ENCODE measurements around the gene SLC23A1.
"Not testable (repeated sequence)": the region's sequence is repeated elsewhere in the genome, so short reads cannot be mapped to it uniquely, and the experiment has no call there.

SLC23A1 gene

DNA sequence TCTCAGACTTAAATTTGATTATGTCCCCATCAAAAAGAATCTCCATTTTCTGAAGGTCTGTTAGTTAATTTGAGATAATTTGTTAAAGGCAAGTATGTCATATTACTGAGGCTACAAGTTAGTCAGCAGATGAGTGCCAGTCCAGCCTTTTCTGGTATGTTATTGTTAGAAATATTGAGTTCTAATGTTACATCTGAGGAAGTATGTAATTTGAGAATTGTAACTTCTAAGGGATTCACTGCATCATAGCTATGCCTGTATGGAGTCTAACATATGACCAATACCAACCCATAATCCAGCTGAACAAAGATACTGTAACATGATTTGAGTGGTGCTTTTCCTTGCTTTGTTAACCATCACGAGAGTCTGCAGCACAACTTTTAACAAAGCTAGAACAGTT is 13.9 kb downstream of the SLC23A1 start:
- peak; percentile 75 for DNase-seq (ENCODE audit: low read depth)

DNA sequence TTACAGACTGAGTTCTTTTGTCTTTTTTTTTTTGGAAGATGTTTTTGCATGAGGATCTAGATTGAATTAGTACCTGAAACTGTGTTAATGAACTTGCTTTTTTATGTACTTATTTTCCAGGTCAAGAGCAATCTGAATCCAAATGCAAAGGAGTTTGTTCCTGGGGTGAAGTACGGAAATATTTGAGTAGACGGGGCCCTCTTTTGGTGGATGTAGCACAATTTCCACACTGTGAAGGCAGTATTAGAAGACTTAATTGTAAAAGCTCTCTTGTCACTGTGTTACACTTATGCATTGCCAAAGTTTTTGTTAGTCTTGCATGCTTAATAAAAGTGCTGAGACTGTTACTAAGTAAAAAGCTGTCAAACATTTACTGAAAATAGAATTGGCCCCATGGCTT is 14.5 kb downstream of the SLC23A1 start:
- no peak for DNase-seq (ENCODE audit: low read depth)

DNA sequence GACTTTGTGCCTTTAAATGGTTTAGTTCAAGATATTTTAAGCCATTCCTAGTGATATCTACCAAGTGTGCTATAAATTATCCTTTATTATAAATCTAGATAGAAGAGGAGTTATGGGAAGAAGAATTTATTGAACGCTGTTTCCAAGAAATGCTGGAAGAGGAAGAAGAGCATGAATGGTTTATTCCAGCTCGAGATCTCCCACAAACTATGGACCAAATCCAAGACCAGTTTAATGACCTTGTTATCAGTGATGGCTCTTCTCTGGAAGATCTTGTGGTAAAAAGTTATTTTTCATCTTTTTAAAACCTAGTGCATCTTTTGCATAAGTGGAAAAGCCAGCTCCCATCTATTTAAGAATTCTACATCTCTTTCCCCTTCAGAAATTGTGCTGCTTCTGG is 18.6 kb downstream of the SLC23A1 start:
- no peak for DNase-seq (ENCODE audit: low read depth)

DNA sequence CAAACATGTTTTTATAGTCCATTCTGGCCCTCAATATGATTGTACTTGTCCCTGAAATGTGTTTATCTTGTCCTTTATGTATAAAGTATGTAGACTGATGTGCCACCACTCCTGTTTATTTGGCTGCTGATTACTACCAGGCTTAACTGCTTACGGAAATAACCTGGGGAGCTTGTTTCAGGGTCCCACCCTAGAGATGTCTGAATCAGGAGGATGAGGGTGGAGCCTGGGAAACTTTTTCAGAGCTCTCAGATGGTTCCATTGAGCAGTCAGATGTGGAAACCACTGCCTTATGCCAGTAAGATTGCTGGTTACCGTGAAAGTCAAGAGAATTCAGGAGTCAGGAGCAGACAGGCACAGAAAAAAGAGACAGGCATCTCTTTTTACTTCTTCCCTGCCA is 19.2 kb downstream of the SLC23A1 start:
- no peak for DNase-seq (ENCODE audit: low read depth)

DNA sequence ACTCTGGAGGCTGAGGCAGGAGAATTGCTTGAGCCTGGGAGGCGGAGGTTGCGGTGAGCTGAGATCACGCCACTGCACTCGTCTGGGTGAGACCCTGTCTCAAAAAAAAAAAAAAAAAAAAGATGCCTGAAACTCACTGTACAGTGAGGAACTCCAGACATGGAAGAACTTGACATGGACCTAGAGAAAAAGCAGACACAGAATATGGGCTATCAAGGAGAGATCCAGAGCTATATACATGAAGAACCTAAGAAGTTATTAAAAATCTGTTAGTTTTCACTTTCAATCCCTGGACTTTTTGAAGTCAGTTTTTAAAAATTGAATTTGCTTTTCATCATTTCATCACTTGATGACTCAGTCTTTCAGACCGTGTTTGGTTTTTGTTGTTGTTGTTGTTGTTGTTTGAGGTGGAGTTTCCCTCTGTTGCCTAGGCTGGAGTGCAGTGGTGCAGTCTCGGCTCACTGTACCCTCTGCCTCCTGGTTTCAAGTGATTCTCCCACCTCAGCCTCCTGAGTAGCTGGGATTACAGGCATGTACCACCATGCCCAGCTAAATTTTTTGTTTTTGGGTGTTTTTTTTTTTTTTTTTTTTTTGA is 21.2 kb downstream of the SLC23A1 start:
- no peak for DNase-seq (ENCODE audit: low read depth)

DNA sequence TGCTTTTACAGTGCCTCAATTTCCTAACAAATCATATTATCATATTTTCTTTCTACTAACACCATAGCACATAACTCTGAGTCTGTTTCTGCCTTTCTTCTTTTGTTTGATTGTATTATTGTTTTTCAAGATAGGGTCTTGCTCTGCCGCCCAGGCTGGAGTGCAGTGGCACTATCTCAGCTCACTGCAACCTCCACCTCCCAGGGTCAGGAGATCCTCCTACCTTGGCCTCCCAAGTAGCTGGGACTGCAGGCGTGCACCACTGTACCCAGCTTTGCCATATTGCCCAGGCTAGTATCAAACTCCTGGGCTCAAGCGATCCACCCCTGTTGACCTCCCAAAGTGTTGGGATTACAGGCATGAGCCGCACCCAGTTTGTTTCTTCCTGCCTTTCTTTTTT is 22.7 kb downstream of the SLC23A1 start:
- no peak for DNase-seq (ENCODE audit: low read depth)

DNA sequence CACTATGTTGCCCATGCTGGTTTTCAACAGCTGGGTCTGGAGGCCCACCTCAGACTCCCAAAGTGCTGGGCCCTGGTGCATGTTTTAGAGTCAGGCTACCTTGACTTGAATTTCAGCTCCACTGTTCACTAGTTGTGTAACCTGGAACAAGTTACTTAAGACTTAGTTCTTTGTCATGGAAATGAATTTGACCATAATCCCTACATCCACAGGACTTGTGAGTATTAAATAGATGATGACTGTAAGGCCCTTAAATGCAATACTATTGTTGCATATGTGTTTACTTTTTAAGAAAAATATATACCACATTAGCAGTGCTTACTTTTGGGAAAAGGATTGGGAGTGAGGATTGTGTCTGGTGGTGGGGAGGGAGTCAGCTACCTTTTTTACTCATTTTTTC is 25.0 kb downstream of the SLC23A1 start:
- no peak for DNase-seq (ENCODE audit: low read depth)

DNA sequence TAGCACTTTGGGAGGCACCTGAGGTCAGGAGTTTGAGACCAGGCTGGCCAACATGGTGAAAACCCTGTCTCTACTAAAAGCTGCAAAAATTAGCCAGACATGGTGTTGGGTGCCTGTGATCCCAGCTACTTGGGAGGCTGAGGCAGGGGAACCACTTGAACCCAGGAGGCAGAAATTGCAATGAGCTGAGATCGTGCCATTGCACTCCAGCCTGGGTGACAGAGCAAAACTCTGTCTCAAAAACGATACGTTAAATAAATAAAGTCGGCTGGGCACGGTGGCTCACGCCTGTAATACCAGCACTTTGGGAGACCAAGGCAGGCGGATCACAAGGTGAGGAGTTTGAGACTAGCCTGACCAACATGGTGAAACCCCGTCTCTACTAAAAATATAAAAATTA is 27.2 kb downstream of the SLC23A1 start:
- not testable (repeated sequence) for DNase-seq (ENCODE audit: low read depth)

DNA sequence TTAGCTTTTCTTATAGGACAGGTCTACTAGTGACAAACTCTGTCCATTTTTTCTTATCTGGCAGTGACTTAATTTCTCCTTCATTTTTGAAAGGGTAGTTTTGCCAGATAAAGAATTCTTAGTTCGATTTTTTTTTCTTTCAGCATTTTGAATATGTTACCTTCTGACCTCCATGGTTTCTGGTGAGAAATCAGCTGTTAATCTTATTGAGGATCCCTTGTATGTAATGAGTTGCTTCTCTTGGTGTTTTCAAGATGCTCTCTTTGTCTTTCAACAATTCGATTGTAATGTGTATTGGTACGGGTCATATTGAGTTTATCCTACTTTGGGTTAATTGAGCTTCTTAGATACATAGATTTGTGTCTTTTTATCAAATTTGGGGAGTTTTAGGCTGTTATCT is 28.9 kb downstream of the SLC23A1 start:
- DNase-seq (ENCODE audit: low read depth): no peak

DNA sequence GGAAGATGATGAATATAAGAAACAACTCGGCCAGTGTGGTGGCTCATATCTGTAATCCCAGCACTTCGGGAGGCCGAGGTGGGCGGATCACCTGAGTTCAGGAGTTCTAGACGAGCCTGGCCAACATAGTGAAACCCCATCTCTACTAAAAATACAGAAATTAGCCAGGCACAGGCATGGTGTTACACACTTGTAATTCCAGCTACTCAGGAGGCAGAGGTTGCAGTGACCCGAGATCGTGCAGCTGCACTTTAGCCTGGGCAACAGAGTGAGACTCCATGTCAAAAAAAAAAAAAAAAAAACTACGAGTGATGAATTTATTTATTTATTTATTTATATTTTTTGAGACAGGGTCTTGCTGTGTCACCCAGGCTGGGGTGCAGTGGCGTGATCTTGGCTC is 35.2 kb downstream of the SLC23A1 start:
- not testable (repeated sequence) for DNase-seq (ENCODE audit: low read depth)

DNA sequence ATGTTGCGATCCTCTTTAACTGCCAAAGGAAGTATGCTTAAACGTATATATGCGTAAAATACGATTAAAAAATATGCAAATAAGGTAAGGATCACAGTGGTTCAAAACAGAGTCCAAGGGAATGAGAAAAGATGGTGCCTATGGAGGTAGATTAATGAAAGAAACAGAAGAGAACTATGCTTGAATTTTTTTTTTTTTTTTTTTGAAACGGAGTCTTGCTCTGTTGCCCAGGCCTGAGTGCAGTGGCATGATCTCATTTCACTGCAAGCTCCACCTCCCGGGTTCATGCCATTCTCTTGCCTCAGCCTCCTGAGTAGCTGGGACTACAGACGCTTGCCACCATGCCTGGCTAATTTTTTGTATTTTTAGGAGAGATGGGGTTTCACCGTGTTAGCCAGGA is 37.7 kb downstream of the SLC23A1 start:
- not testable (repeated sequence) for DNase-seq (ENCODE audit: low read depth)

DNA sequence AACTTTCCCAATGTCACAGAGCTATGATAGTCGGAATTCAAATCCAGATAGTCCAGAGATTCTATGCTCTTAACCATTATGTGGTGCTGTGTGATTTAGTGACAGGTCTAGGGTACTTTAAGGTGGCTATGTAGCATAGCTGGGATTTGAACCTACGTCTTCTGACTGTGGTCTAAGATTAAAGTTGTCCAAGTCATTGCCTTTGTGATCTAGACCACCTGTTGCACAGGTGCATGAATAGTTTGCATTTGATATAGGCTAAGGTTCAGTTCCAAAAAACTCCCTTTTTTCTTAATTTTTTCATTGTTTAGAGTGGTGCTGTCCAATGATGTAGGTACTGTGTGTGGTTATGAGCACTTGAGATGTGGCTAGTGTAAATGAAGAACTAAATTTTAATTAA is 38.9 kb downstream of the SLC23A1 start:
- no peak for DNase-seq (ENCODE audit: low read depth)

DNA sequence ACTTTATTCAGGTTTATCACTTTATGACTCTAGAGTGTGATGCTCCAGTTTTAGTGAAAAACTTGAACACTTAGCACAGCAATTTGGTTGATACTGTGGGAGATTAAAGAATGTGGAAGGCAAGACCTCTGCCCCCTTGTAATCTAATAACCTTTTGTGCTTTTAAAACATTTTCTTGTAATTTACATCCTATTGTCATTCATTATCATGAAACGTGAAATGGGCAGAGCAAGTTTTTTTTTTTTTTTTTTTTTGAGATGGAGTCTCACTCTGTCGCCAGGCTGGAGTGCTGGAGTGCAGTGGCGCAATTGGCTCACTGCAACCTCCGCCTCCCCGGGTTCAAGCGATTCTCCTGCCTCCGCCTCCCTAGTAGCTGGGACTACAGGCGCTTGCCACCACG is 39.6 kb downstream of the SLC23A1 start:
- no peak for DNase-seq (ENCODE audit: low read depth)

DNA sequence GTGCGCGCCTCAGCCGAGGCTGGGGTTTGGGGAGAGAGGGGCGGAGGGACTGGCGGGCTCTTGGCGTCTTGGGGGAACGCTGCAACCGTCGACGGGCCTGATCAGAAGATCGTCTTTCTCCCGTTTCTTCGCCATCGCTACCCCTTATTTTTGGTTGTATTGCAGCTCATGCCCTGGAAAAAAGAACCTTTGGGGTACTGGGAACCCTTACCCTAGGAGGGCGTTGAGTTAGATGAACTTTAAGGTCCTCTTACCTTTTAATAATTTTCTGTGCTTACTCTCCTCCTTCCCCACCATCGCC is 40.7 kb downstream of the SLC23A1 start:
- DNase-seq (ENCODE audit: low read depth): no peak

DNA sequence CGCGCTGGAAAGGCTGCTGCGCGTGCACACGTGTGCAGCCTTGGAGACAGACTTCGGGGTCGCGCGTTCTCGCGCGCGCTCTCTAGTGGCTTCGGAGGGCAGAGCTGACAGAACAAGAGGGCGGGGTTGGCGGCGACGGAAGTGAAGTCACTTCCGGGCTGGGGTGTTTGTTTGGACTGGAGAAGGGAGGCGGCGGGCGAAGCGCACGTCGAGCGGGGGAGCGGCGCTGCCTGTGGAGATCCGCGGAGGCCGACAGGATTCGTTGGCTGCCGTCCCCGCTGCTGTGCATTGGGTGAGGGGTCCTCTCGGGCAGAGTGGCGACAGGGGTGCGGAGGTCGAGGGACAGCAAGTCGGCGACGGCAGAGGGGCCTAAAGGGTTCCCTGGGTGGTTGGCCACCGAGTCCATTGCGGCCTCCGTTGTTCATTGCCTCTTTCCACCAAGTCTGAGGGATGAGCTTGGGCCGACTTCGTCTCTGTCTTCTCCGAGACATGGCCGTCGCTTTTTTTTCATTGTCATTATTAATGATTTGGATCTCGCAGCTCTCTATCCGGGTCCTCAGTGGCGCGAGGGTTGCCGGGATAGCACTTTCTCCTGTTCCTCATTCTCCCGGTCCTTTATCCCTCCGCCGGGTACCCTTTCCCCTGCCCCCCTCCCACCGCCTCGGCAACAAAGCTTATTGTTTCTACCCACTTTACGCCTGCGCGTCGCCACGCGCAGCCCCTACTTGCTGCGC is 41.2 kb downstream of the SLC23A1 start, which contains the start of gene PAIP2:
TSS of gene PAIP2 (plus strand) at position 166 of the 734 bp plus-strand sequence. CDS start 21,931 bp downstream, outside the sequence.
- DNase-seq (ENCODE audit: low read depth): peak; percentile 98

DNA sequence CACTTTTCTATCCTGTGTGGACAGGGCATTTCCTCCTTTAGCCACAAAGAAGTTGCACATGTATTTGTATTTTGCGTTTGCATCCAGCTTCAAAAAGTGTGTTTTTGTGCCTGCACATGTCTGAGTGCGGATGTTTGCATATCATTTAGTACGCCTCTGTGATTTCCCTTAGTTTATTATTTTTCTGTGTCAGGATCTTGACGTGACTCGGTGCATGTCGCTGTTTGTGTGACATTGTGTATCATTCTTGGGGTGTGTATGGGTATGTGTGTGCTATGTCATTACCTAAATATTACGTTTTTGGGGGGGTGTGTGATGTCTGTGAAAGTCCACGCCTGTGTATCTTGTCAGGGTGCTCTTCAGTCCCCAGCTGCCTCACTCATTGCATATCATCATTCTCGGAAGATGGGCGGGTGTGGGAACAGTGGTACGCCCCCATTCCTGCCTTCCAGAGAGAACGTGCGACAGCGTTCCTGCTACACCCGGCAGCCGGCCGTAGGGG is 41.9 kb downstream of the SLC23A1 start:
- no peak for DNase-seq (ENCODE audit: low read depth)

DNA sequence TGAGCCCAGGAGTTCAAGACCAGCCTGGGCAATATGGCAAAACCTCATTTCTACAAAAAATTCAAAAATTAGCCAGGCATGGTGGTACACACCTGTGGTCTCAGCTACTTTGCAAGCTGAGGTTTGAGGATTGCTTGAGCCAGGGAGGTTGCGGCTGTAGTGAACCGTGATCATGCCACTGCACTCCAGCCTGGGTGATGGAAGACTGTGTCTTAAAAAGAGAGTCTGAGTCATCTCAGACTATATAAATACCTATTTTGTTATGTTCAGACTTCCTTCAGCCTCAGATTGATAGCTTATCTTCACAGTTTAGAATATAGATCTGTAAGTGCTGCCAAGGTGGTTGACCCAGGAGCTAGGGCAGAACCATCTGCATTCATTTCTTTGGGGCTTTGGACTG is 43.0 kb downstream of the SLC23A1 start:
- peak; percentile 19 for DNase-seq (ENCODE audit: low read depth)

DNA sequence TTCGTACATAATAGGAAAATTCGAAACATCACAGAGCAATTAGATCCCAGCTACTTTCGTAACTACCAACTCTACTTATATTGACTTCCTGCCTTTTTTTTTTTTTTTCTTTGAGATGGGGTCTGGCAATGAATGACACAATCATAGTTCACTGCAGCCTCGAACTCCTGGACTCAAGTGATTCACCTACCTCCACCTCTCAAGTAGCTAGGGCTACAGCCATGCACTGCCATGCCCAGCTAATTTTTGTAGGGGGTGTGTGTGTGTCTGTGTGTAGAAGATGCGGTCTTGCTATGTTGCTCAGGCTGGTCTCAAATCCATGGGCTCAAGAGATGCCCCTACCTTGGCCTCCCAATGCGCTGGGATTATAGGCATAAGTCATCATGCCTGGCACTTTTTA is 47.3 kb downstream of the SLC23A1 start:
- peak; percentile 12 for DNase-seq (ENCODE audit: low read depth)

All from EH (cell line).